Adrenal gland (tissue), 5 donors: Measurements from ENCODE around the gene NISCH.

Experiments used
- POLR2A ChIP-seq, 2 donors: fragments of 450-650 bp; IDR thresholded peaks; one replicate each; pipeline ENCODE4 v1.6.1; 2017; ENCODE audit warnings: antibody characterized with exemption in 2 of 2, mild to moderate bottlenecking in 2 of 2, moderate library complexity in 1 of 2
- TF ChIP-seq, protein P1 (sequence below), 6 experiments: fragments of 450-650 bp in 4 of 6; fragments of 200-600 bp in 2 of 6; sonication (generic) in 1 of 6; IDR thresholded peaks; 1 replicate in 5 of 6; 2 replicates in 1 of 6; pipeline versions ENCODE4 v1.5.1 to v1.8.0; 2016 to 2021; ENCODE audit warnings: antibody characterized with exemption in 6 of 6, mild to moderate bottlenecking in 2 of 6, moderate library complexity in 1 of 6
- donor health status: DM: no; HTN: no; CAD: no.

DNA sequence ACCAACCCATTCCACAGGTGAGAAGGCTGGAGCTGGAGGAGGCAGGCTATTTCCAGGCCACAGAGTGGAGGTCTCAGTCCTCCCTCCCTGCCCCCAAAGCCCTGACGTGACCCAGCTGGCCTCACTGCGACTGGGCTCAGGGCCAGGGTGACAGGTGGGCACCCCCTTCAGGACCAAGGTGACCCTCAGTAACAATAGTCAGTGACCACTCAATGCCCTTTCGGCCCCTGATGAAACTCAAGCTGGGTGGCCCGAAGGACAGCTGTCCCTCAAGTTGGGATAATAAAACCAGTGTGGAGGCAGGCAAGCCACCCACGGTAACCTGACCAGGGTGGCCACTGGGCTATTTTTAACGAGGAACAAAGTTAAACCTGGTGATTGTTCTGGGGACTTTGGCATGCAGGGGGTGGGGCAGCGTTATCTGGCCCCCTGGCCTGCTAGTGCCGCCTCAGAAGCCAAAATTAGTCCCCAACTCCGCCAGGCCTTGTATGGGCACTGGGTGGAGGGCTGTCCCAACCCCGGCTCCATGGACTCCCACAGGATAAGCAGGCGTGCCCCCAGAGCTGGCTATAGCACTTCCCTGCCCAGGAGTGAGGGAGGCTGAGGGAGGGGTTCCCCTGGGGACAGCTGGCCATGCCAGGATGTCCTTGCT is 2.7 kb upstream of the NISCH start:
- TF ChIP-seq POLR2A (IDR thresholded peaks at IDR 0.05) = no peak
- TF ChIP-seq, protein P1, sequence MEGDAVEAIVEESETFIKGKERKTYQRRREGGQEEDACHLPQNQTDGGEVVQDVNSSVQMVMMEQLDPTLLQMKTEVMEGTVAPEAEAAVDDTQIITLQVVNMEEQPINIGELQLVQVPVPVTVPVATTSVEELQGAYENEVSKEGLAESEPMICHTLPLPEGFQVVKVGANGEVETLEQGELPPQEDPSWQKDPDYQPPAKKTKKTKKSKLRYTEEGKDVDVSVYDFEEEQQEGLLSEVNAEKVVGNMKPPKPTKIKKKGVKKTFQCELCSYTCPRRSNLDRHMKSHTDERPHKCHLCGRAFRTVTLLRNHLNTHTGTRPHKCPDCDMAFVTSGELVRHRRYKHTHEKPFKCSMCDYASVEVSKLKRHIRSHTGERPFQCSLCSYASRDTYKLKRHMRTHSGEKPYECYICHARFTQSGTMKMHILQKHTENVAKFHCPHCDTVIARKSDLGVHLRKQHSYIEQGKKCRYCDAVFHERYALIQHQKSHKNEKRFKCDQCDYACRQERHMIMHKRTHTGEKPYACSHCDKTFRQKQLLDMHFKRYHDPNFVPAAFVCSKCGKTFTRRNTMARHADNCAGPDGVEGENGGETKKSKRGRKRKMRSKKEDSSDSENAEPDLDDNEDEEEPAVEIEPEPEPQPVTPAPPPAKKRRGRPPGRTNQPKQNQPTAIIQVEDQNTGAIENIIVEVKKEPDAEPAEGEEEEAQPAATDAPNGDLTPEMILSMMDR (IDR thresholded peaks at IDR 0.05) = no peak
